IPS-18c (cell line): ENCODE measurements around the gene PHGDH.

Experiments
- H3K4me3 ChIP-seq: 2 replicates; pipeline ENCODE4 v1.7.0; 2013; ENCODE audit warnings: low read depth, mild to moderate bottlenecking, low read length, moderate library complexity; ENCODE audit not compliant: insufficient read depth
- H3K9me3 ChIP-seq: one replicate; pipeline ENCODE4 v1.6.1; 2013; ENCODE audit warnings: mild to moderate bottlenecking, low read length, moderate library complexity; ENCODE audit not compliant: control insufficient read depth, insufficient read depth

Gene PHGDH

DNA sequence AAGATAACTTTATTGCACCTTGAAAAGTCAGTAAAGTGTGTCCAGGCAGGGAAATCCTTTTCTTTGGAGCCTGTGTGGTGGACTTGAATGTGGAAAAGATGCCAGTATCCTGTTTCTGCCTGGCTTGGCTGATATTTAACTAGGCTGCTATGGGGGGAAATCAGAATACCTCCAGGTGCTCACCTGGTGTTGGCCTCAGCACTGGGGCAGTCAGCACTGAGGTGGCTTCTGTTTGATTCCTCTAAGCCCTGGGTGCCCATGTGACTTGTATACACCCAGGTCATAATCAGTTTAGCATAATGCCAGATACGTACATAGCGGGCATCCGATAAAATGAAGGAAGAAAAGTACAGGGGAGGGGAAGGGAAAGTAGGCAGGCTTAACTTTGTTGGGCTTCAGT lies 7.2 kb downstream of the PHGDH start:
- H3K4me3 ChIP-seq, result no peak overlapping the region
- no peaks in the 10 kb centered on the region for H3K9me3 ChIP-seq

DNA sequence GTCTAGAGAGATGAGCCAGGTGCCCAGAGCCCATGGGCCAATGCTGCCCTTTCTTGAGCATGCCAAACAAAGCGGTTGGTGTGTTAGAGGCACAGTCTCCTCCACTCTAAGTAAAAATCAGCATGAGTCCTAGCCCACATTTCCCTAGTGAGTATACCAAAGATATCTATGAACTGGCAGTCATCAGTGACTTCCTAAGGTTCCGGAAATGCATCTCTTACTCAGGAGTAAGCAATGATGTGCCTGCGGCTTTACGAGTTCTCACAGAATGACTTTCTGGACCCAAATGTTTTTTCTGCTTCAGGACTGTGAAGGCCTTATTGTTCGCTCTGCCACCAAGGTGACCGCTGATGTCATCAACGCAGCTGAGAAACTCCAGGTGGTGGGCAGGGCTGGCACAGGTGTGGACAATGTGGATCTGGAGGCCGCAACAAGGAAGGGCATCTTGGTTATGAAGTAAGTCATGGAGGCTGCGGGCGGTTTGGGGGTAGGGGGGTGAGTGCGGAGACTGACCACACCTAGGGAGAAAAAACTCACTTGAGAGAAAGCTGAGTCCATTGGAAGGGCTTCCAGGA lies 9.2 kb downstream of the PHGDH start:
- Histone ChIP-seq H3K9me3 (no peaks in the 10 kb centered on the region), H3K4me3 (no peak overlapping the region)

GRCh38 chr1:119721896-119722295 lies 10.2 kb downstream of the PHGDH start:
- no peak overlapping the region for H3K4me3 ChIP-seq
- no peaks in the 10 kb centered on the region for H3K9me3 ChIP-seq

DNA sequence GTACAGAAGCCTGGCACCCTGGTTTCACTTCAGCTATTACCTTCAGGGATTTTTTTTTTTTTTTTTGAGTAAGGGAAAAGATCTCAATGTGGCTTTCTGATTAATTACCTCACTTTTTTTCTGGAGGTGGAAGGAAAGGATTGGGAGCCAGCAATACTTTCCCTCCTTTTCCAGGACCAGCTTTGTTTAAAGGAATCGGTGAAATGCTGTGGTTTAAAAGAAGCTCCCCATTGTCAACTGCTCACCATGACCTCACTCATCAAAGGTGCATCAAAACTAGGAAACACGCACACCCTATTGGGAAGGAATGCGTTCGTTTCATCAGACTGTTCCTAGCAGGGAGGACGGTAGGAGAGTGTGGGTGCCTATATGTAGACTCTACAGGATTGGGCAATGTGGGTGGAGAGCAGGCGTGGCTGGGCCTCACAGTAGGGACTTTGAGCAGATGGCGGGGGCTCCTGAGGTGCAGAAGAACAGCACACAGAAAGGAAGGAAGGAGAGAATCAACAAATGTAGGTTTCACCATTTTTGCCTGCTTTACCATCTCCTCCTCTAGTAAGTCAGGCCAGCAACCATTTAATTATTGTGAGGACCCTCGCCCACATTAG lies 13.0 kb downstream of the PHGDH start:
- Histone ChIP-seq H3K9me3 (no peaks in the 10 kb centered on the region), H3K4me3 (no peak overlapping the region)

DNA sequence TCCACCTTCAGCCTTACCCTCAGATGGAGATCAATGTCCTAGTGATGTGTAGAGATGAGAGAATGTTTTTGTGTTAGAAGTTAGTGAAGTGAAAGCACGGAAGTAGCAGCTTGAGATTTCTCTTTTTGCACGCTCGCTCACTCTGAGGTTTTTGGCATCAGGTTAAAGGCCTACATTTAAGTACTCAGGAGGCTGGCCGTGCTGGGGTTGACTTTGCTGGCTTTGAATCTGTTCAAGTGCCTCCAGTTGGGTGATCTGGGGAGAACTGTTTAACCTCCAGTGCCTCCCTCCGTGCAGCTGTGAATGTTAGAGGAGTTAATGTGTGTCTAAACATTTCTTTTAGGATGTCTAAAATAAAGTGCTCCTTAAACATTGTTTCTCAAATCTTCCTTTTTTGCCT lies 13.9 kb downstream of the PHGDH start:
- Histone ChIP-seq H3K9me3 (no peaks in the 10 kb centered on the region), H3K4me3 (no peak overlapping the region)

GRCh38 chr1:119727991-119728390 lies 16.3 kb downstream of the PHGDH start:
- Histone ChIP-seq H3K4me3 (no peak overlapping the region), H3K9me3 (no peaks in the 10 kb centered on the region)

DNA sequence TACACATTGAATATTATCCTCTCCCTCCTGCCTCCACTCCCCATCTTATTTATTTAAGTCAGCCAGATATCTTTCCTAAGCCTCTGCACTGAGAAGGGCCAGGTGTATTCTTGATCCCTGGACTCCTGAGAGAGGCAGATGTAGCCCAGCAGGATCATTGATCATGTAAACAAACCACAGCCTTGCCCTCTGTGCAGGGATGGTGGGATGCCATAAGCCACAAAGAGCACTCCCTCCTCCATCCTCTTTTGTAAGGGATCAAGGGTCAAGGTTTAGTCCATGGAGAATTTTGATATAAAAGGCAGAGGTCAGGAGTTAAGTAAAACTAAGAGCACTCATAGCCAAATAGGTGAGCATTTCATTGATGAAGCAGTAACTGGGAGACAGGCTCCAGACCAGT lies 17.3 kb downstream of the PHGDH start:
- H3K4me3 ChIP-seq, result no peak overlapping the region
- no peaks in the 10 kb centered on the region for H3K9me3 ChIP-seq

GRCh38 chr1:119731060-119731459 lies 19.3 kb downstream of the PHGDH start:
- H3K4me3 ChIP-seq, result no peak overlapping the region
- no peaks in the 10 kb centered on the region for H3K9me3 ChIP-seq

GRCh38 chr1:119731741-119732430 lies 20.2 kb downstream of the PHGDH start:
- H3K9me3 ChIP-seq, result no peaks in the 10 kb centered on the region
- H3K4me3 ChIP-seq, result no peak overlapping the region

- no peak overlapping the region for H3K4me3 ChIP-seq
- no peaks in the 10 kb centered on the region for H3K9me3 ChIP-seq
Measured at GRCh38 chr1:119732465-119733168, 20.9 kb downstream of the PHGDH start.

DNA sequence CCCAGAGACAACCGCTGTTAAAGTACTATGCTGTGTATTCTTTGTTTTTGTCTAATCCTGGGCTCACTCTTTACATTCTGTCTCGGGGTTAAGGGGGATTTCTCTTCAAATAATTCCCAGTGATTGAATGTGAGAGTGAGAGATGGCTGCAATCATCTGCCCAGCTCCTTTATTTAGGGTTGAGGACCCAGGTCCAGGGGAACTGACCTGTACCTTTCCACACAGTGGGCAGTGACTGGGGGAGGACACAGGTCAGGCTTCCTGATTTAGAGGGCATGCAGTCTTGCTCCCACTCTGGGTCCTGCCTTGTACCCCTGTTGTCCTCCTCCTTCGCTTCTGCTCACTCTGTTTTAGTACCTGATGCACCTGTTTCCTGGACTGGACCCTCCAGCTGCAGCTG lies 22.0 kb downstream of the PHGDH start:
- no peaks in the 10 kb centered on the region for H3K9me3 ChIP-seq

GRCh38 chr1:119735217-119735616 lies 23.5 kb downstream of the PHGDH start:
- Histone ChIP-seq H3K9me3 (no peaks in the 10 kb centered on the region), H3K4me3 (no peak overlapping the region)

More for the DNA sequence above, 22.0 kb downstream of the PHGDH start:
- no peak overlapping the region for H3K4me3 ChIP-seq

DNA sequence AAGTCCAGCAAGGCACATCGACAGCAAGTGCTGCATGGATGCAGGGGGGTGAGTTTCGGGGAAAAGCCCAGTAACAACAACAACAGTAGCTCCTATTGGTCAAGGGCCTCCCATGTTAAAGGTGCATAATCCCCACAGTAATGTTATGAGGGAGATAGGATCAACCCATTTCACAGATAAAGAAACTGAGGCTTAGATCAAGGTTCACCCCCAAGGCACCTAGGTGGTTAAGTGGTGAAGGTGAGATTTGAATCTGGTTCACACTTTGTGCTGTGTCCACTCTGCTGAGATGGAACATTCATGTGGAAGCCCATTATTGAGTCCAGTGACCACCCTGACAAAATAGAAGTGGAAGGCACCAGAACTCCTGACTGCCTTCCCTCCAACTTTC lies 24.9 kb downstream of the PHGDH start:
- Histone ChIP-seq H3K4me3 (no peak overlapping the region), H3K9me3 (peaks cover 2% of the 10 kb centered on the region)

DNA sequence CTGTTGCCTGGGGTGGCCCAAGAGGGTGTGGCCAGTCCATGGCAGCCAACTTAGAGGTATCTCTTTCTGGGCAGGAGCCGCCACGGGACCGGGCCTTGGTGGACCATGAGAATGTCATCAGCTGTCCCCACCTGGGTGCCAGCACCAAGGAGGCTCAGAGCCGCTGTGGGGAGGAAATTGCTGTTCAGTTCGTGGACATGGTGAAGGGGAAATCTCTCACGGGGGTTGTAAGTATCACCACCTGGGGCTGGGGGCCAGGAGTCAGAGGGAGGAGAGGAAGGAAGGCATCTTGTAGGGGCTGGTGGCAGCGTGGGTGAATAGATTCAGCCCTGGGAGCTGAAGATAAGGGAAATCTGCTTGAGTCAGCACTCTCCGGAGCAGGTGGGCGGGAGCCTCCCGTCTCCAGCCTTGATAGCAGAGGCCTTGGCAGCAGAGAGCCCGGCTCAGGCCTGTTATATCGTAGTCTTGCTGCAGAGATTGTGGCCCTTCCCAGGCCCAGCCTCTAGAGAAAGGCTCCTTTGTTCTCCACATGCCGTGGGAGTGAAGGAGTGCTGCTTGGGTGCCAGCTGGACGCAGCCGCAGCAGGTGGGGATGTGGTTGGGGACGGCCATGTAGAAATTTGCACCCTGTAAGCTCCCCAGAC lies 25.4 kb downstream of the PHGDH start:
- Histone ChIP-seq H3K9me3 (peaks cover 2% of the 10 kb centered on the region), H3K4me3 (no peak overlapping the region)

GRCh38 chr1:119738100-119738720 lies 26.5 kb downstream of the PHGDH start:
- Histone ChIP-seq H3K4me3 (no peak overlapping the region), H3K9me3 (peaks cover 2% of the 10 kb centered on the region)

DNA sequence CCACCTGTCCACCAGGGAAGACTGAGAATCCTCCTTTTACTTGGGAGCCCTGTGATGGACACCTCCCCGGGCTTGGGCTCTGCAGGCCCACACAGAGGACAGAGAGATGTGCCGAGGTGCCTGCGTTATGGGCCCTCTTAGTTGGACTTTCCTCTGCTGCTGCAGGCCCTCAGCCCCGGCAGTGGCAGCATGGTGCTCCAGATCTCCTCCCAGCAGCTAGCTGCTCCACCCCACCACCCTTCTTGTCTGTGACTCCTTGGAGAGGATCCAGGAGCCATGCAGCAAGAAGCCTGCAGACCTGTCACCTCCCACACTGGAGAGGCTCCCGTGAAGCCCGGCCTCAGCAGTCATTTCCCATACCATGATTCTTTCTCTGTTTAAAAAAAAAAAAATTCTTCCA lies 27.4 kb downstream of the PHGDH start:
- Histone ChIP-seq H3K4me3 (no peak overlapping the region), H3K9me3 (peaks cover 2% of the 10 kb centered on the region)

DNA sequence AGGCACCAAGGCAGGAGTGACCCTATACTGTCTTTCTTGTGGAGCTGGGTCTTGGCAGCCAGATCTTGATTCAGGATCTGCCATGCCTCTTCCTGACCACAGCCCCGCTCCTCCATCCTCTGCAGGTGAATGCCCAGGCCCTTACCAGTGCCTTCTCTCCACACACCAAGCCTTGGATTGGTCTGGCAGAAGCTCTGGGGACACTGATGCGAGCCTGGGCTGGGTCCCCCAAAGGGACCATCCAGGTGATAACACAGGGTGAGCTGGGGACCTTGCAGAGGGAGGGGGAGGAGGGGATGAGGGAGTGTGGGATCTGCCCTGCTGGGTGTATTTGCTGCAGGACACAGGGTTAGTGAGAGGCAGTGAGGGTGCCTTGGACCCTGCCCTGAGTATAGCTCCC lies 28.5 kb downstream of the PHGDH start:
- Histone ChIP-seq H3K4me3 (no peak overlapping the region), H3K9me3 (peaks cover 2% of the 10 kb centered on the region)
